ENCODE measurements around the gene DRD3.

The DRD3 gene

GRCh38 chr3:114178770-114179368, at the start of gene DRD3:
Gene DRD3 (minus strand): TSS chr3:114179052. CDS start chr3:114171992, 7,060 bp downstream.
- DNase-seq = peak; percentile 37 to 72

- no peak for DNase-seq
Measured at GRCh38 chr3:114227076-114227475, 48.2 kb upstream of the DRD3 start.

GRCh38 chr3:114226313-114226712, 47.5 kb upstream of the DRD3 start:
- DNase-seq = no peak

GRCh38 chr3:114223143-114223542, 44.3 kb upstream of the DRD3 start:
- DNase-seq = no peak

- no peak for DNase-seq
Measured at GRCh38 chr3:114221881-114222264, 43.0 kb upstream of the DRD3 start.

- no peak for DNase-seq
Measured at GRCh38 chr3:114221165-114221880, 42.5 kb upstream of the DRD3 start.

GRCh38 chr3:114219741-114220140, 40.9 kb upstream of the DRD3 start:
- DNase-seq = no peak

- no peak for DNase-seq
Measured at GRCh38 chr3:114218578-114219185, 39.8 kb upstream of the DRD3 start.

- no peak for DNase-seq
Measured at GRCh38 chr3:114218006-114218405, 39.2 kb upstream of the DRD3 start.

GRCh38 chr3:114217266-114217665, 38.4 kb upstream of the DRD3 start:
- DNase-seq = no peak

GRCh38 chr3:114216186-114216970, 37.5 kb upstream of the DRD3 start:
- DNase-seq = no peak

GRCh38 chr3:114214542-114215341, 35.9 kb upstream of the DRD3 start:
- no peak for DNase-seq

- peak; percentile 51 to 64 for DNase-seq
Measured at GRCh38 chr3:114213627-114214541, 35.0 kb upstream of the DRD3 start.

GRCh38 chr3:114213292-114213626, 34.4 kb upstream of the DRD3 start:
- DNase-seq = no peak

GRCh38 chr3:114212646-114213045, 33.8 kb upstream of the DRD3 start:
- no peak for DNase-seq

- no peak for DNase-seq
Measured at GRCh38 chr3:114207768-114208167, 28.9 kb upstream of the DRD3 start.

- DNase-seq = no peak
Measured at GRCh38 chr3:114206342-114206741, 27.5 kb upstream of the DRD3 start.

GRCh38 chr3:114205541-114205940, 26.7 kb upstream of the DRD3 start:
- DNase-seq = no peak

GRCh38 chr3:114194750-114195149, 15.9 kb upstream of the DRD3 start:
- DNase-seq = no peak

GRCh38 chr3:114192136-114192535, 13.3 kb upstream of the DRD3 start:
- DNase-seq = no peak

- DNase-seq = no peak
Measured at GRCh38 chr3:114186501-114186900, 7.6 kb upstream of the DRD3 start.

GRCh38 chr3:114179575-114179974, 723 bp upstream of the DRD3 start:
- peak; percentile 64 to 77 for DNase-seq
